GM21529 (cell line): ENCODE results near the gene VASN.
"Not testable (repeated sequence)": the region's sequence is repeated elsewhere in the genome, so short reads cannot be mapped to it uniquely, and the experiment has no call there.

Experiments
- ATAC-seq: cut with Tn5 transposase; IDR thresholded peaks from one replicate; pipeline ENCODE4 v1.9.1; 2021; ENCODE audit not compliant: unreplicated experiment

VASN gene

GRCh38 chr16:4371357-4372000 lies at the start of gene VASN:
Gene VASN (plus strand): TSS chr16:4371848. CDS start chr16:4380878, 9,030 bp downstream.
- peak; percentile 76 for ATAC-seq

GRCh38 chr16:4322121-4323052 lies 49.3 kb upstream of the VASN start:
- no peak for ATAC-seq

GRCh38 chr16:4323071-4323844 lies 48.4 kb upstream of the VASN start:
- no peak for ATAC-seq

- no peak for ATAC-seq
Measured at GRCh38 chr16:4323845-4324488, 47.7 kb upstream of the VASN start.

- no peak for ATAC-seq
Measured at GRCh38 chr16:4324492-4325252, 47.0 kb upstream of the VASN start.

GRCh38 chr16:4325253-4325758 lies 46.3 kb upstream of the VASN start:
- ATAC-seq: no peak

- ATAC-seq: no peak
Measured at GRCh38 chr16:4327386-4328045, 44.1 kb upstream of the VASN start.

GRCh38 chr16:4328046-4328781 lies 43.4 kb upstream of the VASN start:
- no peak for ATAC-seq

- no peak for ATAC-seq
Measured at GRCh38 chr16:4328782-4329775, 42.6 kb upstream of the VASN start.

GRCh38 chr16:4330277-4330874 lies 41.3 kb upstream of the VASN start:
- no peak for ATAC-seq

- ATAC-seq: no peak
Measured at GRCh38 chr16:4332083-4332482, 39.6 kb upstream of the VASN start.

- ATAC-seq: no peak
Measured at GRCh38 chr16:4332623-4333307, 38.9 kb upstream of the VASN start.

- no peak for ATAC-seq
Measured at GRCh38 chr16:4333308-4333638, 38.4 kb upstream of the VASN start.

GRCh38 chr16:4333714-4334113 lies 37.9 kb upstream of the VASN start:
- ATAC-seq: not testable (repeated sequence)

GRCh38 chr16:4334724-4335495 lies 36.7 kb upstream of the VASN start:
- no peak for ATAC-seq
